Subcutaneous abdominal adipose tissue (tissue), 5 donors: ENCODE measurements around the gene USP32.

Experiments used
- H3K27ac ChIP-seq: one replicate; pipeline ENCODE4 v1.7.0; 2013; ENCODE audit warnings: low read depth, mild to moderate bottlenecking, inconsistent platforms, low read length, moderate library complexity
- H3K27me3 ChIP-seq, 5 donors: one replicate each; pipeline ENCODE4 v1.7.0; 2013; ENCODE audit warnings: low read length in 5 of 5, inconsistent platforms in 1 of 5; ENCODE audit not compliant: control insufficient read depth in 5 of 5, insufficient read depth in 4 of 5
- H3K36me3 ChIP-seq, 5 donors: one replicate each; pipeline ENCODE4 v1.7.0; 2013; ENCODE audit warnings: low read length in 5 of 5; ENCODE audit not compliant: control insufficient read depth in 5 of 5, insufficient read depth in 5 of 5
- H3K4me1 ChIP-seq, 5 donors: one replicate each; pipeline ENCODE4 v1.7.0; 2013; ENCODE audit warnings: low read length in 5 of 5, mild to moderate bottlenecking in 3 of 5, moderate library complexity in 1 of 5; ENCODE audit not compliant: control insufficient read depth in 5 of 5, insufficient read depth in 5 of 5
- H3K4me3 ChIP-seq, 5 donors: one replicate each; pipeline ENCODE4 v1.7.0; 2013; ENCODE audit warnings: low read length in 5 of 5, low read depth in 1 of 5
- H3K9ac ChIP-seq, 5 donors: one replicate each; pipeline ENCODE4 v1.7.0; 2013; ENCODE audit warnings: low read length in 5 of 5, mild to moderate bottlenecking in 4 of 5, moderate library complexity in 3 of 5
- H3K9me3 ChIP-seq, 5 donors: one replicate each; pipeline ENCODE4 v1.7.0; 2013; ENCODE audit warnings: low read length in 5 of 5; ENCODE audit not compliant: control insufficient read depth in 5 of 5
- donor health status: healthy.
- donor health status: healthy.
- donor health status: healthy.
- donor health status: healthy.
- donor health status: healthy.

The USP32 gene

GRCh38 chr17:60142872-60143499 lies 248.9 kb downstream of the USP32 start:
- Histone ChIP-seq H3K4me1 (peaks cover 6 to 60% (median 41%) of the 10 kb centered on the region in 5 donors), H3K27ac (peak overlapping the region; percentile 60), H3K9me3 (no peaks in the 10 kb centered on the region), H3K9ac (peak overlapping the region in 4 of 5 donors; percentile 21 to 71 (median 66)), H3K27me3 (peaks cover 34 to 52% (median 48%) of the 10 kb centered on the region in 5 donors), H3K4me3 (peak overlapping the region in 4 of 5 donors; percentile 51 to 73 (median 58)), H3K36me3 (no peaks in the 10 kb centered on the region)

- no peak overlapping the region for H3K9ac ChIP-seq
- H3K4me3 ChIP-seq = peak overlapping the region in 1 of 5 donors; percentile 28
- peaks cover 28 to 44% (median 40%) of the 10 kb centered on the region in 5 donors for H3K27me3 ChIP-seq
- no peaks in the 10 kb centered on the region for H3K36me3 ChIP-seq
- peaks cover 6 to 52% (median 41%) of the 10 kb centered on the region in 5 donors for H3K4me1 ChIP-seq
- H3K9me3 ChIP-seq = no peaks in the 10 kb centered on the region
- H3K27ac ChIP-seq = no peak overlapping the region
Measured at GRCh38 chr17:60141111-60142018, 250.6 kb downstream of the USP32 start.

GRCh38 chr17:60139438-60140285 lies 252.3 kb downstream of the USP32 start:
- H3K4me3 ChIP-seq = peak overlapping the region in 2 of 5 donors; percentile 45 to 51
- H3K27me3 ChIP-seq = peaks cover 26 to 36% (median 35%) of the 10 kb centered on the region in 5 donors
- H3K9me3 ChIP-seq = no peaks in the 10 kb centered on the region
- no peaks in the 10 kb centered on the region for H3K36me3 ChIP-seq
- no peak overlapping the region for H3K9ac ChIP-seq
- H3K4me1 ChIP-seq = peaks cover 4 to 58% (median 50%) of the 10 kb centered on the region in 5 donors
- no peak overlapping the region for H3K27ac ChIP-seq

GRCh38 chr17:60138769-60139437 lies 253.0 kb downstream of the USP32 start:
- H3K36me3 ChIP-seq = no peaks in the 10 kb centered on the region
- peak overlapping the region in 1 of 5 donors; percentile 45 for H3K4me3 ChIP-seq
- no peak overlapping the region for H3K9ac ChIP-seq
- H3K27me3 ChIP-seq = peaks cover 26 to 36% (median 35%) of the 10 kb centered on the region in 5 donors
- H3K4me1 ChIP-seq = peaks cover 6 to 66% (median 58%) of the 10 kb centered on the region in 5 donors
- no peaks in the 10 kb centered on the region for H3K9me3 ChIP-seq
- no peak overlapping the region for H3K27ac ChIP-seq

GRCh38 chr17:60137731-60138130 lies 254.2 kb downstream of the USP32 start:
- Histone ChIP-seq H3K27ac (no peak overlapping the region), H3K27me3 (peaks cover 26 to 36% (median 35%) of the 10 kb centered on the region in 5 donors), H3K9me3 (no peaks in the 10 kb centered on the region), H3K4me3 (no peak overlapping the region), H3K4me1 (peaks cover 6 to 56% (median 51%) of the 10 kb centered on the region in 5 donors), H3K36me3 (peaks cover 0 to 3% (median 0%) of the 10 kb centered on the region in 5 donors), H3K9ac (no peak overlapping the region)

- no peak overlapping the region for H3K27ac ChIP-seq
- H3K4me1 ChIP-seq = peaks cover 2 to 40% (median 37%) of the 10 kb centered on the region in 5 donors
- H3K9ac ChIP-seq = no peak overlapping the region
- H3K9me3 ChIP-seq = no peaks in the 10 kb centered on the region
- peaks cover 0 to 7% (median 5%) of the 10 kb centered on the region in 5 donors for H3K36me3 ChIP-seq
- H3K27me3 ChIP-seq = peaks cover 21 to 33% (median 30%) of the 10 kb centered on the region in 5 donors
- H3K4me3 ChIP-seq = peak overlapping the region; percentile 59 to 98 (median 84)
Measured at GRCh38 chr17:60135951-60136666, 255.8 kb downstream of the USP32 start.

GRCh38 chr17:60135151-60135950 lies 256.6 kb downstream of the USP32 start:
- Histone ChIP-seq H3K4me1 (peaks cover 2 to 37% (median 34%) of the 10 kb centered on the region in 5 donors), H3K27ac (peak overlapping the region; percentile 78), H3K36me3 (peaks cover 0 to 7% (median 5%) of the 10 kb centered on the region in 5 donors), H3K9me3 (no peaks in the 10 kb centered on the region), H3K4me3 (peak overlapping the region; percentile 74 to 98 (median 84)), H3K9ac (peak overlapping the region; percentile 65 to 86 (median 79)), H3K27me3 (peaks cover 15 to 25% (median 22%) of the 10 kb centered on the region in 5 donors)

GRCh38 chr17:60134396-60135150 lies 257.4 kb downstream of the USP32 start:
- H3K4me3 ChIP-seq = peak overlapping the region; percentile 74 to 98 (median 84)
- H3K4me1 ChIP-seq = peaks cover 2 to 31% (median 28%) of the 10 kb centered on the region in 5 donors
- no peaks in the 10 kb centered on the region for H3K9me3 ChIP-seq
- H3K36me3 ChIP-seq = peaks cover 0 to 7% (median 5%) of the 10 kb centered on the region in 5 donors
- H3K27me3 ChIP-seq = peaks cover 8 to 19% (median 15%) of the 10 kb centered on the region in 5 donors
- H3K27ac ChIP-seq = peak overlapping the region; percentile 78
- H3K9ac ChIP-seq = peak overlapping the region; percentile 65 to 86 (median 79)
